ENCODE results near the gene SIRPA. TPM values are rescaled to one million over a fixed set of nuclear protein-coding genes. Genes with fewer than 3 reads are reported as not detected.

SIRPA gene
- total RNA-seq, 1 experiment from 2014 or later = 8.9 TPM

GRCh38 chr20:1971893-1972586, 76.8 kb downstream of the SIRPA start:
- TF ChIP-seq MXD4 (CRISPR knock-in tag; IDR thresholded peaks at IDR 0.05; ENCODE audit: borderline replicate concordance) (no peak), IRF2 (CRISPR knock-in tag; IDR thresholded peaks at IDR 0.05; ENCODE audit: borderline replicate concordance, low read depth) (no peak), NFE2L1 (CRISPR knock-in tag; IDR thresholded peaks at IDR 0.05) (no peak), ZNF263 (CRISPR knock-in tag; IDR thresholded peaks at IDR 0.05; ENCODE audit: low read depth) (no peak), FOXP4 (CRISPR knock-in tag; IDR thresholded peaks at IDR 0.05) (no peak), ATF3 (CRISPR knock-in tag; conservative IDR thresholded peaks at IDR 0.05) (no peak), PRDM15 (CRISPR knock-in tag; IDR thresholded peaks at IDR 0.05) (no peak), E2F4 (CRISPR knock-in tag; IDR thresholded peaks at IDR 0.05; ENCODE audit: borderline replicate concordance, low read depth) (no peak), ZBTB21 (CRISPR knock-in tag; IDR thresholded peaks at IDR 0.05; ENCODE audit: borderline replicate concordance) (no peak), TCF7 (CRISPR knock-in tag; IDR thresholded peaks at IDR 0.05; ENCODE audit: low read depth) (no peak), ZNF416 (CRISPR knock-in tag; IDR thresholded peaks at IDR 0.05) (no peak), ZNF317 (CRISPR knock-in tag; IDR thresholded peaks at IDR 0.05; ENCODE audit: borderline replicate concordance, low read depth) (no peak)
- ChIA-PET POLR2A (no interaction called here), CTCF (interaction anchor here (0.9 to 2.0 kb wide), 6 partner anchors 14 to 273 kb away, joined by 3 to 11 read pairs (median 3); no protein-coding TSS in a partner anchor)
- Mint-ChIP-seq H3K27ac (no peak overlapping the region), H3K4me3 (no peak overlapping the region), H3K9me3 (0 out of 2 replicates have a peak, but pooled peaks cover 8% of the 10 kb centered on the region), H3K27me3 (ENCODE audit: low read depth) (peaks cover 3% of the 10 kb centered on the region; the same call in 1 of the 2 replicates), H3K4me1 (peaks cover 13% of the 10 kb centered on the region; the same call in 1 of the 2 replicates), H3K36me3 (no peaks in the 10 kb centered on the region)
- DNase-seq (ENCODE audit: low spot score) = no peak
- ATAC-seq = no peak

- ATAC-seq = no peak
- Mint-ChIP-seq H3K27ac (no peak overlapping the region), H3K4me1 (peaks cover 13% of the 10 kb centered on the region; the same call in 1 of the 2 replicates), H3K36me3 (no peaks in the 10 kb centered on the region), H3K9me3 (0 out of 2 replicates have a peak, but pooled peaks cover 5% of the 10 kb centered on the region), H3K27me3 (ENCODE audit: low read depth) (no peaks in the 10 kb centered on the region; the same call in 1 of the 2 replicates), H3K4me3 (no peak overlapping the region)
- no peak for DNase-seq (ENCODE audit: low spot score)
- CTCF ChIA-PET = interaction anchor here (1.1 kb wide), 2 partner anchors 33 to 199 kb away, joined by 3 to 4 read pairs; no protein-coding TSS in a partner anchor
- POLR2A ChIA-PET = no interaction called here
- TF ChIP-seq CREB1 (CRISPR knock-in tag; IDR thresholded peaks at IDR 0.05) (no peak), NR2C2 (CRISPR knock-in tag; IDR thresholded peaks at IDR 0.05) (no peak), RELA (CRISPR knock-in tag; IDR thresholded peaks at IDR 0.05; ENCODE audit: borderline replicate concordance) (no peak), SMAD4 (CRISPR knock-in tag; IDR thresholded peaks at IDR 0.05) (no peak), ESRRA (CRISPR knock-in tag; IDR thresholded peaks at IDR 0.05; ENCODE audit: borderline replicate concordance) (no peak), SOX15 (CRISPR knock-in tag; IDR thresholded peaks at IDR 0.05) (no peak), USF1 (CRISPR knock-in tag; IDR thresholded peaks at IDR 0.05) (no peak), MYBL2 (CRISPR knock-in tag; IDR thresholded peaks at IDR 0.05) (no peak), ZNF219 (CRISPR knock-in tag; IDR thresholded peaks at IDR 0.05; ENCODE audit: borderline replicate concordance) (no peak), CDX4 (CRISPR knock-in tag; IDR thresholded peaks at IDR 0.05; ENCODE audit: borderline replicate concordance) (no peak), E2F4 (CRISPR knock-in tag; IDR thresholded peaks at IDR 0.05; ENCODE audit: borderline replicate concordance, low read depth) (no peak), CBFB (CRISPR knock-in tag; IDR thresholded peaks at IDR 0.05; ENCODE audit: low read depth) (no peak)
Observed at GRCh38 chr20:1973601-1974440, 78.6 kb downstream of the SIRPA start.
